Left ventricle myocardium inferior (tissue), 1 donor: ENCODE data around the gene GPRC5C. TPM values are rescaled to one million over a fixed set of nuclear protein-coding genes. Genes with fewer than 3 reads are reported as not detected.
"Not testable (repeated sequence)": the region's sequence is repeated elsewhere in the genome, so short reads cannot be mapped to it uniquely, and the experiment has no call there.

ENCODE experiments used
- DNase-seq: peaks from one replicate; pipeline ENCODE4 v3.0.0-alpha.2; 2020
- H3K27ac ChIP-seq: fragments of 200-600 bp; replicated peaks from 2 replicates; pipeline ENCODE4 v1.8.0; 2021
- H3K27me3 ChIP-seq: fragments of 200-600 bp; 2 replicates; pipeline ENCODE4 v1.8.0; 2021; ENCODE audit warnings: low read depth
- H3K36me3 ChIP-seq: fragments of 200-600 bp; 2 replicates; pipeline ENCODE4 v1.8.0; 2021
- H3K4me1 ChIP-seq: fragments of 200-600 bp; 2 replicates; pipeline ENCODE4 v1.8.0; 2021
- H3K4me3 ChIP-seq: fragments of 200-600 bp; 2 replicates; pipeline ENCODE4 v1.8.0; 2021; ENCODE audit warnings: mild to moderate bottlenecking, moderate library complexity
- H3K9me3 ChIP-seq: fragments of 200-600 bp; replicated peaks from 2 replicates; pipeline ENCODE4 v1.8.0; 2021
- intact Hi-C: fragments of 100-400 bp; cut with micrococcal nuclease; formaldehyde crosslinking; loops from one replicate; pipeline ENCODE4 v1.11.0; 2022
- total RNA-seq: library from RNA; stranded (reverse); fragmentation: NEBNext Ultra II Directional; extraction: Animal tissue kit (Norgen Biotek cat#: 25700); gene quantifications from one replicate; pipeline ENCODE4 v1.2.1, GENCODE V29; 2021
- TF ChIP-seq, protein P1 (sequence below): fragments of 200-600 bp; IDR thresholded peaks from 2 replicates; pipeline ENCODE4 v1.8.0; 2021; ENCODE audit warnings: antibody characterized with exemption, mild to moderate bottlenecking, borderline replicate concordance
- donor health status: DM: no; HTN: yes; CAD: no; lungs with severe emphysema.

The GPRC5C gene
- total RNA-seq, 1 donor from 2014 or later = 32.0 TPM

DNA sequence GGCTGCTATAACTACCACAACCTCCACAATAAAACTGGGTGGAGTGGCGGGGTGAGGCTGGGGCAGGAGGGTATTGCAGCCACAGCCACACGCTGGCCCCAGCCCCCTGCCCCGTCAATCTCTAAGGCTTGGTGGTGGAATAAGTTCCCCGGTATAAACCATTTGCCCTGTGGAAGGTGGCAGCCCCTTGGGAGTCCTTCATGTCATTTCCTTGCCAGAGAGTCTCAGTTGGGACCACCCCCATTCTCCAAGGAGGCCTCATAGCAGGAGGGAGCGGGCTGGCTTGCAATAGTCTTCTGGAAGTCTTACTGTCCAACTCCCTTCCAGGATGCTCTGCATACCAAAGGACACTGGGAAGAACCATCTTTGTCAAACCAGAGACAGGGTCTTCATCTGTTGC is 54.0 kb downstream of the GPRC5C start:
- no peak for DNase-seq
- Histone ChIP-seq H3K27me3 (peaks cover 66% of the 10 kb centered on the region), H3K4me1 (no peaks in the 10 kb centered on the region), H3K27ac (no peak overlapping the region), H3K36me3 (no peaks in the 10 kb centered on the region), H3K4me3 (no peak overlapping the region), H3K9me3 (no peaks in the 10 kb centered on the region)
- TF ChIP-seq, protein P1, sequence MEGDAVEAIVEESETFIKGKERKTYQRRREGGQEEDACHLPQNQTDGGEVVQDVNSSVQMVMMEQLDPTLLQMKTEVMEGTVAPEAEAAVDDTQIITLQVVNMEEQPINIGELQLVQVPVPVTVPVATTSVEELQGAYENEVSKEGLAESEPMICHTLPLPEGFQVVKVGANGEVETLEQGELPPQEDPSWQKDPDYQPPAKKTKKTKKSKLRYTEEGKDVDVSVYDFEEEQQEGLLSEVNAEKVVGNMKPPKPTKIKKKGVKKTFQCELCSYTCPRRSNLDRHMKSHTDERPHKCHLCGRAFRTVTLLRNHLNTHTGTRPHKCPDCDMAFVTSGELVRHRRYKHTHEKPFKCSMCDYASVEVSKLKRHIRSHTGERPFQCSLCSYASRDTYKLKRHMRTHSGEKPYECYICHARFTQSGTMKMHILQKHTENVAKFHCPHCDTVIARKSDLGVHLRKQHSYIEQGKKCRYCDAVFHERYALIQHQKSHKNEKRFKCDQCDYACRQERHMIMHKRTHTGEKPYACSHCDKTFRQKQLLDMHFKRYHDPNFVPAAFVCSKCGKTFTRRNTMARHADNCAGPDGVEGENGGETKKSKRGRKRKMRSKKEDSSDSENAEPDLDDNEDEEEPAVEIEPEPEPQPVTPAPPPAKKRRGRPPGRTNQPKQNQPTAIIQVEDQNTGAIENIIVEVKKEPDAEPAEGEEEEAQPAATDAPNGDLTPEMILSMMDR = no peak
- intact Hi-C loops = no loop called here

DNA sequence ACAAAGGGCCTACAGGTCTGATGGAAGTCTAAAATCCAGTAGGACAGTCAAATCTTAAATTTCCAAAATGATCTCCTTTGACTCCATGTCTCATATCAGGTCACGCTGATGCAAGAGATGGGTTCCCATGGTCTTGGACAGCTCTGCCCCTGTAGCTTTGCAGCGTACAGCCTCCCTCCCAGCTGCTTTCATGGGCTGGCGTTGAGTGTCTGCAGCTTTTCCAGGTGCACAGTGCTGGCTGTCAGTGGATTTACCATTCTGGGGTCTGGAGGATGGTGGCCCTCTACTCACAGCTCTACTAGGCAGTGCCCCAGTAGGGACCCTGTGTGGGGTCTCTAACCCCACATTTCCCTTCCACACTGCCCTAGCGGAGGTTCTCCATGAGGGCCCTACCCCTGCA is 56.4 kb downstream of the GPRC5C start:
- H3K27ac ChIP-seq, H3K9me3 ChIP-seq, DNase-seq, intact Hi-C loops, H3K4me3 ChIP-seq, H3K36me3 ChIP-seq, H3K4me1 ChIP-seq: not testable (repeated sequence)
- peaks cover 60% of the 10 kb centered on the region for H3K27me3 ChIP-seq

DNA sequence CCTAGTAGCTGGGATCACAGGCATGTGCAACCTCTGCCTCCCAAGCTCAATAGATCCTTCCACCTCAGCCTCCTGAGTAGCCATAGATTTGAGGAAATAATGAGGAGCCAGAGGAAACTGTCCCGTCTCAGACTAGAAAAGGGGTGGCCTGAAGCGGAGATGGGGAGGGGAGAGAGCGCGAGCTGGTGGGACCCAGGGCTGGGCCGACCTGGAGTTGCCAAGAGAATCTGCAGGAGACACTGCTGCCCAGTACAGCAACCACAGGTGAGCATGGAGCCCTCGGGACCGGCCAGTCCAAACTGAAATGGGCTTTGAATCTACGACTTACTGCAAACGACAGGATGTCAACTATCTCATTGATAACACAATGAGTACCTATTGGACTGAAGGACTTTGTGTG is 58.8 kb downstream of the GPRC5C start:
- Histone ChIP-seq H3K4me3 (no peak overlapping the region), H3K27me3 (peaks cover 41% of the 10 kb centered on the region), H3K9me3 (no peaks in the 10 kb centered on the region), H3K27ac (no peak overlapping the region), H3K4me1 (no peaks in the 10 kb centered on the region), H3K36me3 (no peaks in the 10 kb centered on the region)
- intact Hi-C loops = loop anchor here (10.0 kb wide), 1 partner anchor 186 kb away; no protein-coding TSS in a partner anchor
- TF ChIP-seq, protein P1 = no peak
- no peak for DNase-seq

DNA sequence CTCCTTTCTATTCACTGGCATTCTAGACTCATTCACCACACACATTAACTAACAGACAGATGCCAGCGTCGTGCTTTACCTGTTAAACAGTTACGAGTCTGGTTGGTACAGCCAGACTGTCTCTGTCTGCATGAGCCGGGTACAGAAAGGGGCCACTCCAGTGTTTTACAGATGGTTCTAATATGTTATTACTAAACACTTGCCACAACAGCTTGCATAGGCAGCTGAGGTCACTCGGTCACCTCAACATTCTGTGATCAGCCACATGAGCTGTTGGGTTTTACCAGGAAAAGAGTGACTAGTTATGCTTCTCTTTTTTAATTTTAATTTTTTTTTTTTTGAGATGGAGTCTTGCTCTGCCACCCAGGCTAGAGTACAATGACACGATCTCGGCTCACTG is 59.7 kb downstream of the GPRC5C start:
- H3K9me3 ChIP-seq = no peaks in the 10 kb centered on the region
- intact Hi-C loops = loop anchor here (10.0 kb wide), 1 partner anchor 187 kb away; no protein-coding TSS in a partner anchor
- no peak for DNase-seq
- TF ChIP-seq, protein P1 = no peak
- no peak overlapping the region for H3K27ac ChIP-seq
- H3K27me3 ChIP-seq = peaks cover 34% of the 10 kb centered on the region
- H3K4me1 ChIP-seq = no peaks in the 10 kb centered on the region
- no peaks in the 10 kb centered on the region for H3K36me3 ChIP-seq
- H3K4me3 ChIP-seq = no peak overlapping the region

DNA sequence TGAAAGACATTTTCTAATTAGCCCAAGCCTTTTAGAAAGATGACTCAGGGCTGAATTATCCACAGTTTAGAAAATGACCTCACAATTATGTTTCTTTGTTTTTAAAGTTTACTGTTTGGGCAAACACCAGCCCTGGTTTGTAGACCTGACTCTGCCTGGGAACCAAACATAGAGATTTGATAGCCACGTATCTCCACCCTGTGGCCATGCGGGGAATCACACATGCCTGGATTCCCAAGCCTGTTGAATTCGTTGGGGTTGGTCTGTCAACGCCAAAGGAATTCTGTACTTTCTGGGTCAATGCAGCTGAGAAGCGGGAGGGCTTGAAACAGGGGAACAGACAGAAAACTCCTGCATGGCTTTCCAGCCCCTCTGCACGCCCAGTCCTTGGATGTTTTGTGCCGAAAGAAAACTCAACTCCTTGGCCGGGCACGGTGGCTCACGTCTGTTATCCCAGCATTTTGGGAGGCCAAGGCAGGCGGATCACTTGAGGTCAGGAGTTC is 61.5 kb downstream of the GPRC5C start:
- peaks cover 42% of the 10 kb centered on the region for H3K27me3 ChIP-seq
- TF ChIP-seq, protein P1 = peak; percentile 90
- no peak overlapping the region for H3K4me3 ChIP-seq
- H3K4me1 ChIP-seq = no peaks in the 10 kb centered on the region
- no peaks in the 10 kb centered on the region for H3K9me3 ChIP-seq
- DNase-seq = peak; percentile 62
- no peaks in the 10 kb centered on the region for H3K36me3 ChIP-seq
- H3K27ac ChIP-seq = no peak overlapping the region
- intact Hi-C loops = loop anchor here (10.0 kb wide), 1 partner anchor 189 kb away; no protein-coding TSS in a partner anchor

Other genes with a start within 250 kb of the GPRC5C start
- 702 TPM for gene RPL38, start 228.4 kb upstream of the GPRC5C start, total RNA-seq
- gene TTYH2, start 218.5 kb upstream of the GPRC5C start, total RNA-seq = 28.1 TPM
- gene DNAI2, start 157.9 kb upstream of the GPRC5C start, total RNA-seq = not detected
- 0.08 TPM for gene KIF19, start 105.9 kb upstream of the GPRC5C start, total RNA-seq
- gene BTBD17, start 70.2 kb upstream of the GPRC5C start, total RNA-seq = not detected
- gene GPR142, start 64.6 kb upstream of the GPRC5C start, total RNA-seq = not detected
- gene CD300A, start 34.5 kb downstream of the GPRC5C start, total RNA-seq = 1.2 TPM
- not detected for gene CD300LB, start 99.4 kb downstream of the GPRC5C start, total RNA-seq
- 0.71 TPM for gene CD300C, start 114.0 kb downstream of the GPRC5C start, total RNA-seq
- gene CD300H, start 135.4 kb downstream of the GPRC5C start, total RNA-seq = not detected
- gene CD300LD, start 160.2 kb downstream of the GPRC5C start, total RNA-seq = not detected
- 0.30 TPM for gene CD300E, start 191.7 kb downstream of the GPRC5C start, total RNA-seq